NAMALWA (cell line): Measurements from ENCODE around the gene MPRIP.

Experiments
- DNase-seq: peaks from one replicate; pipeline ENCODE4 v3.0.0-alpha.2; 2015; ENCODE audit warnings: low spot score

MPRIP gene

DNA sequence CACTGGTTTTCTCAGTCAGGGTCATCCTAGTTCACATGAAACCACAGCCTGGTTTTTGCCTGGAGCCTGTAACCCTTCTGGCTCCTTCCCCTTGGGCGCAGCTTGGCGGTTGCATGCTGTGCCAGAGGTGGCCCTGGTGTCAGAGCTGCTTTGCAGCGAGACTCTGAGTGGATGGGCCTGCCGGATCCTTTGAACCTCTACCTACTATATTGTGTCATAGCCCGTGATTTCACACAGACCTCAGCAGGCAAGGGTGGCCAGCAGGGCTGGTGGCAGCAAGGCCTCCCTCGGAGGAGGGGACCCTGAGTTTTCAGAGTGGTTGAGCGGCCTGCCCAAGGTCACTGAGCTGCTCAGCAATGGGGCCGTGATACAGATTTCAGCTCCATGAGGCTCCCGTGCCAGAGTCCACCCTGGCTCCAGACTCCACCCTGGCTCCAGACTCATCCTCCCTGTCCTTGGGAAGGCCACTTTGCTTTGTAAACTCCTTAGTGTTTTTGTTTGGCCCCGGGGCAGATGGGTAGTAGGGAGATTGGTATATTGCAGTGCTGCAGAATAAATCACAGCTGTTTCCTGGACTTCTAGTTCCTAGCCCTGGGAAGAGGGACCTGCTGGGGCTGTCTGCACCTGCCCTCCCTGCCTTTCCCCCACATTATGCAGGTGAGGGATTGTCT, 9.7 kb downstream of the MPRIP start:
- no peak for DNase-seq

DNA sequence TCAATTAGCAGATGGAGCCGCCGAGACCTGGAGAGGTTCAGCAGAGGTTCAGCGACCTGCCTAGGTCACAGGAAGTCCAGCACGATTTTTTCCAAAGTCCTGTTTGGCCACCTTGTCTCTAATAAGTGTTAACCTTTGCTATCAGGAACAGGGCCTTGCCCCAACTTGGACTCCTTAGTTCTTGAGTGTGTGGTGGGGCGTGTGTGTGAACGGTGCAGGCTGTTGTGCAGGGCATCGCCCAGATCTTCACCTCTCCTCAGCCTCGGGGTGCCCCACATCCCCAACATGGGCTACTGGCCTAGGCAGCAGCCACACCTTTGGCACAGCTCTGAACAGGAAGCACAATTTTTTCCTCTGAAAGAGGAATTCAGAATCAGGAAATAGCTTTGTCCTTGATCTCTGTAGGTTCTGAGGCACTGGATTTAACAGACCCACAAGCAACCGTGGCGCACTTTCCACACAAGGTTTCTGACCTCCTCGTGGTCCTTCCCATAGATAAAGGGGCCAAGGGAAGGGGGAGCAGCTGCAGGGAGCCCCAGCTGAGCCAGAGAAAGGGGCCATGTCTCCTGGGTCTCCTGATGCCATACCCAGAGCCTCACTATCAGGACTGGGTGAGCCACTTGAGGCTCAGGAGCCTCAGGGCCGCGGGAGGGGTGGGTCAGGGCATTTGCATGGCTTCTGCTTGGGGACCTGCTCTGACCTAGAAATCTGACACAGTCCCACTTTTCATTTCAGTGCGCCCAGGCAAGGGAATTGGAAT, 10.4 kb downstream of the MPRIP start:
- no peak for DNase-seq

GRCh38 chr17:17053446-17054379, 11.5 kb downstream of the MPRIP start:
- no peak for DNase-seq

DNA sequence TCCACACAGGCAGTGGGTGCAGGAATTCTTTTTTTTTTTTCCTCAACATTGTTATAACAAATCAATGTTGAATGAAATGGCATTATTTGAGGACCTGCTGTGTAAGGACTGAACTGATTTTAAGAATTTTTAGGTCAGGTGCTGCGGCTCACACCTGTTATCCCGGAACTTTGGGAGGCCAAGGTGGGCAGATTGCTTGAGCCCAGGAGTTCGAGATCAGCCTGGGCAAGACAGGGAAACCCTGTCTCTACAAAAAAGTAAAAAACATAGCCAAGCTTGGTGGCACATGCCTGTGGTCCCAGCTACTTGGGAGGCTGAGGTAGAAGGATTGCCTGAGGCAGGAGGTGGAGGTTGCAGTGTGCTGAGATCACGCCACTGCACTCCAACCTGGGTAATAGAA, 12.4 kb downstream of the MPRIP start:
- no peak for DNase-seq

GRCh38 chr17:17055286-17056155, 13.3 kb downstream of the MPRIP start:
- DNase-seq, result no peak

- DNase-seq, result no peak
Measured at GRCh38 chr17:17056156-17056539, 13.9 kb downstream of the MPRIP start.

DNA sequence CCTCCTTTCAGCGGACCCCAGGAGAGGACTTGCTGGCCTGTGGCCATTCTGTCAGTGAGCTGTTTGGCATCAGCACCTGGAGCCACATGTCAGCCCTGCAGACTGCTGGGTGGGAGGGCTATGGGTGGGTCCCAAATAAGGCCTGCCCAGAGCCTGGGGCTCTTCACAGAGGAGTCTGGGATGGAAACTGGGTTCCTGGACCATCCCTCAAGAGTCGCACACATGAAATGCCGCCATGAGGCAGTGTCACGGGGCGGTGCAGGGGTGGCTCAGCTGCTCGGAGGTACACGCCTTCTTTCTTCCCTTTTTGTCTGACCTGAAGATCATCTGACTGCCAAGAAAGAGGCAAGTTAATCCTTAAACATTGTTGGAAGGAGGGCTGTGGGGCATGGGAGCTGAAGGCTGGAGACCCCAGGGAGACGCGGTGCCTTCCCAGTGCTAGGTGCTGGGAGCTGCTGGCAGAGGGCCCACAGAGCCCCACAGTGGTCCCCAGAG, 14.8 kb downstream of the MPRIP start:
- no peak for DNase-seq

DNA sequence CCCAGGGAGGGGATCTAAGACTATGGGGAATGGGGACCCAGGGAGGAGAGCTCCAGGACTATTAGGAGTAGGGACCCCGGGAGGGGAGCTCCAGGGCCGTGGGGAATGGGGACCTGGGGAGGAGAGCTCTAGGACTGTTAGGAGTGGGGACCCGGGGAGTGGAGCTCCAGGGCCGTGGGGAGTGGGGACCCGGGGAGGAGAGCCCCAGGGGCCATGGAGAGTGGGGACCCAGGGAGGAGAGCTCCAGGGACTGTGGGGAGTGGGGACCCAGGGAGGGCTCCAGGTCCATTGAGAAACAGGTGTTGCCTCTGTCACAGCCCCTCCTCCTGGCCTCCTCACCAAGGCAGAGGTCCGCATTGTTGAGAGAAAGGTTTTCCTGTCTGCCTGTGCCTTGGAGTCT, 16.0 kb downstream of the MPRIP start:
- DNase-seq, result no peak

- DNase-seq, result no peak
Measured at GRCh38 chr17:17059301-17059890, 17.1 kb downstream of the MPRIP start.

DNA sequence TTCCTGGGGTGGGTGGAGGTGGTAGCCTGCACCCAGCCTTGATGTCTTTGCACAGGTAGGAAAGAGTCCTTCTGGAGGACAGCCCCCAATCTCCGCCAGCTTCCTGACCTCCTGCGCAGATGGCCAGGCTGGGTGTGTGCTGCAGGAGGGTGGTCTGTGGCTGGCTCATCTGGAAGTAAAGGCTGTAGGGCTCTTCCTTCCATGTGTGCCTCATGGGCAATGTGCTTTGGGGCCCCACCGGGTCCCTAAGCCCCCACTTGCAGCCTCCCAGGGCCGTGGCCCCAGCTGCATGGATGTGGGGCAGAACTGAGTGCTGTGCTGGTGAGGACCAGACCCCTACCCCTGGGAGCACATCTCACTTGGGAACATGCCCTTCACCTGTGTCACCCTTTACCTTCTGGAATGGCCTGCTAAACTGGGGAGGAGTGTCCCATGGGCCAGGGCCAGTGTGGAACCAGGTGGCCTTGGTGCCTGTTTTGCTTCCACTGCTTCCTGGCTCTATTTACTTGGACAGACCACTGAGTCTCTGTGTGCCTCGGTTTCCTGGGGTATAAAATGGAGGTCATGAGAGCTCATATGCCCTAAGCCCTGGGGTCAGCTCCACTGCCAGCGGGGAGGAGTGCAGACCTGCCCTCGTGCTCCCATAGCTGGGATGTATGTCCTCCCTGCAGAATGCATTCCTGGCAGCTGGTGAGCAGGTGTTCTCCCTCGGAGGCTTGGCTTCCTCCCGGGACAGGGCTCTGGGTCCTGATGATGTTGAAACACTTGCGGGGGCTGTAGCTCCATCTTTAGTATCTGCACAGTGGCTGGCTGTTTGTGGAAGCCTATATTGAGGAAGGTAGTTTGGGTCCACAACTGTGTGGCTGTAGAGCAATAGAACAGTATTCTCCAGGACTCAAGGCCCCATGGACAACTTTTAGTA, 18.0 kb downstream of the MPRIP start:
- no peak for DNase-seq

DNA sequence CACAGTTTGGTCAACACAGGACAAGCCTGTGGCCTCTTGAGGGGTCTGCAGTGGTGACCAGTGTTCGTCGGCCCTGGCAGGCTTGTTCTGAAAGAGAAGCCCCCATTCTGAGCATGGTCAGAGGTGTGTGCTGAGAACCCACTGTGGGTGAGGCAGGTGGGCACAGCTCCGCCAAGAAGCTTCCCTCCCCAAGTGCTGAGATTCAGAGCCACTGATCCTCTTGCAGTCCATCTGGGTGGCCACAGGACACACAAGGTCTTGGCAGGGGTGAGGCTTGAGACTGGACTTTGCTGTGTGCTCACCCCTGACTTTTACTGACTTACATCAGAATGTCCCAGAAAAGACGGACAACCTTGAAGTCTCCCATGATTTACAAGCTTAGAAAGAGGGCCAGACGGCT, 18.7 kb downstream of the MPRIP start:
- DNase-seq, result no peak

DNA sequence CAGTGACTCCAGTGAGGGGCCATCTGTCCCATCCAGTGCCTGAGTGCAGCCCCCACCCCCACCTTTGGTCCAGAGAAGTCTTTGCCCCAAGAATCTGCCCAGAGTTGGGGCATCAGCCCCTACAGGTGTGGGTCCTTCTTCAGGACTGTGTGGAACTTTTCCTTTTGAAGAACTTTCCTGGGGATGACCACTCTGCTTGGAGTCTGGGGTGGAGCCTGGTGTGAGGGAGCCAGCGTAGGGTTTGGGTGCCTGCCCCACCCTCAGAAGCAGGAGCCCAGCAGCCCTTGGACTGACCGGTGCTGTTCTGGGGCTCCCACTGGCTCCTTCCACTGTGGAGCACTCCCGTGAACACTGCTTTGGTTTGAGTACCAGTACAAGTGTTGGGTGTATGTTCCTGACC, 19.3 kb downstream of the MPRIP start:
- DNase-seq, result no peak

DNA sequence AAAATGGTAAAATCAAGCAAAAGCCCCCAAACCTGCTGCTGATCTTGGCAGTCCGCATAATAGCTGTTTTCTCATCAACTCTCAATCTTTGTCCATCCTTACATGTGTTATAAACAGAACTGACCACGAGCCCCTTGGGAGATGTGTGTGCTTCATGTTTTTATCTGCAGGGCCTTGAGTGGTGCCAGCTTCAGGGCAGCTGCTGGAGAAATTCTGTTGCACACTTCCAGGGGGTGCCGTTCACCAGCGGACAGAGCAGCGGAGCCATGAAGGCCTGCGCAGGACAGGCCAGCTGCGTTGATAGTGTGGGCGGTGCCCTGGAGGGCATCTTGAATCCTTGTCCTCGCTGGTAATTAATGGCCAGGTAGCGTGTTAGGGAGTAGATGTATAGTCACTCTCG, 20.1 kb downstream of the MPRIP start:
- DNase-seq, result no peak

DNA sequence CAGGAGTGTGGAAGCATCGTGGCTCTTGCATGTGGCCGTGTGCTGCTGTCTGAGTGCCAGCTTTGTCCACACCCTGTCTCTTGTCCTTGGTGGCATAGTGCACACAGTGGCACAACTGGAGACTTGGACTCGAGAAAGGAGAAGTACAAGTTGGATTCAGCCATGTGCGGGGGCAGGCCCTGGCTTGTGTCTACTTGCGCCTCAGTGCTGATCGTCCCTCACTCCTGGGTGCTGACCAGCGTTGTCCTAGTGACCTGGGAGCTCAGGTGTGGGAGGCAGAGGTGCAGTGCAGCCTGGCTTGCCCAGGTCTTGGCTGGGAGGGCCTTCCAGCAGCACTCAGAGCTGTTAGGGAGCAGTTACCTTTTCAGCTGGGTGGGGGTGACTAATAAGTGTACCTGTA, 20.6 kb downstream of the MPRIP start:
- no peak for DNase-seq

DNA sequence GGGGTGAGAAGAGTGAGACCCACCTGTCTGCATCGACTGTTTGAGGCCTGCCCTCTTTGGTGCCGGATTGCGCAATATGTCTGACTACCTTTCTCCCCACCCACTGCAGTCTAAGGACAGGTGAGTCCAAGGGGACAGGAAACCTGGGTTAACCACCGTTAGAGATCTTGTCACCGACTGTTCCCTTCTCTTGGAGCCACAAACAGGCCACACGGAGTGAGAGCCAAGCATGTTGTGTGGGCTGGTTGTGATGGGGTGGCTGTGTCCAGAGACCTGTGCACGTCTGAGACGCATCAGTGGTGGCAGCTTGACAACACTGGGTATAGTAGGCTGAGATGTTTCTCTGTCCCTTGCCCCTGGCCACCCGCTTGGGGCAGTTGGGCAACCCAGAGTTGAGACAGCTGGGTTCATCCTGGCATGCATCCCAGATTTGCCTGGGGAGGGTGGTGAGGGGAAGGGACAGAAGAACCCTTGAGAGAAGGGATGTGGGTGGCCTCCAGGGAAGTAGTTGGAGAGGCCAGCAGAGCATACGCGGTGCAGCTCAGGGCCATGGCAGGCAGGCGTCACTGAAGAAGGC, 21.4 kb downstream of the MPRIP start:
- DNase-seq, result no peak

- DNase-seq, result no peak
Measured at GRCh38 chr17:17064322-17064721, 22.1 kb downstream of the MPRIP start.

DNA sequence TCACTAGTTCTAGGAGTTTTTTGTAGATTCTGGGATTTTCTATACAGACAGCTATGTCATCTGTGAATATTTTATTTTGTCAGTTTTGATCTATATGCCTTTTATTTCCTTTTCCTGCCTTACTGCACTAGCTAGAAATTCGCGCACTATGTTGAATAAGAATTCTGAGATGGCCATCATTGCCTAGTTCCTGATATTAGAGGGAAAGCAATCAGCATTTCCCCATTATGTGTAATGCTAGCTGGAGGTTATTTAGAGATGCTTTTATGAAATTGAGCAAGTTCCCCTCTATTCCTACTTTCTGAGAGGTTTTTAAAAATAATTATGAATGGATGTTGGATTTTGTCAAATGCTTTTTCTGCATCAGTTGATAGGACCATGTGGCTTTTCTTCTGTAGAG, 23.8 kb downstream of the MPRIP start:
- DNase-seq, result no peak

- DNase-seq, result no peak
Measured at GRCh38 chr17:17067257-17067656, 25.0 kb downstream of the MPRIP start.

DNA sequence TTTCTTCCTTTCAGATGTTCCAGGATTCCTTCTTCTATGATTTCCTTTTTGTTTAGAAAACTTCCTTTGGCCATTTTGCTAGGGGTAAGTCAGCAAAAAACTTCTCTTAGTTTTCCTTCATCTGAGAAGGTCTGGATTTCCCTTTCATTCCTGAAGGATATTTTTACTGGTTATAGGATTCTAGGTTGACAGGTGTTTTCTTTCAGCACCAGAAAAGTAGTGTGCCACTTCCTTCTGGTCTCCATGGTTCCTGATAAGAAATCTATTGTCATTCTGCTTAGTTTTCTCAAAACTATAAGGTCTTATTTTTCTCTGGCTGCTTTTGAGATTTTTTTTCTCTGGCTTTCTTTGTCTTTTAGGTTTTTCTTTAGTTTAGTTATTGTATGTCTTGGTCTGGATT, 27.6 kb downstream of the MPRIP start:
- DNase-seq, result no peak

- no peak for DNase-seq
Measured at GRCh38 chr17:17070931-17071330, 28.7 kb downstream of the MPRIP start.
